Limb (tissue), 2 donors: ENCODE data around the gene ZNF618.

Source experiments
- DNase-seq, 2 donors: peaks; one replicate each; pipeline ENCODE4 v3.0.0-alpha.2; 2016; ENCODE audit errors: extremely low spot score in 2 of 2

The ZNF618 gene

GRCh38 chr9:113876151-113876992, at the start of gene ZNF618:
TSS of gene ZNF618 (plus strand) at chr9:113876309. CDS start at chr9:113876381, 72 bp downstream.
- DNase-seq, result peak; percentile 69 to 79

GRCh38 chr9:113828221-113828620, 47.9 kb upstream of the ZNF618 start:
- no peak for DNase-seq

- no peak for DNase-seq
These were observed 38.8 kb upstream of the ZNF618 start for GRCh38 chr9:113837334-113837733.

- no peak for DNase-seq
These were observed 34.0 kb upstream of the ZNF618 start for GRCh38 chr9:113842086-113842485.

GRCh38 chr9:113844466-113844865, 31.6 kb upstream of the ZNF618 start:
- DNase-seq, result no peak

- DNase-seq, result no peak
These were observed 24.8 kb upstream of the ZNF618 start for GRCh38 chr9:113851359-113851758.

- no peak for DNase-seq
These were observed 24.2 kb upstream of the ZNF618 start for GRCh38 chr9:113851873-113852272.

- DNase-seq, result no peak
These were observed 22.8 kb upstream of the ZNF618 start for GRCh38 chr9:113853333-113853732.

GRCh38 chr9:113854310-113854709, 21.8 kb upstream of the ZNF618 start:
- DNase-seq, result no peak

GRCh38 chr9:113857875-113858274, 18.2 kb upstream of the ZNF618 start:
- DNase-seq, result no peak

- DNase-seq, result no peak
These were observed 17.8 kb upstream of the ZNF618 start for GRCh38 chr9:113858282-113858681.

GRCh38 chr9:113863345-113863744, 12.8 kb upstream of the ZNF618 start:
- no peak for DNase-seq

- DNase-seq, result no peak
These were observed 7.6 kb upstream of the ZNF618 start for GRCh38 chr9:113868501-113868900.

- DNase-seq, result no peak
These were observed 3.5 kb upstream of the ZNF618 start for GRCh38 chr9:113872485-113873143.

- DNase-seq, result no peak
These were observed 2.7 kb upstream of the ZNF618 start for GRCh38 chr9:113873446-113873845.

- DNase-seq, result no peak
These were observed 2.2 kb upstream of the ZNF618 start for GRCh38 chr9:113873926-113874325.

- DNase-seq, result peak in 1 of 2 donors; percentile 69
These were observed 504 bp upstream of the ZNF618 start for GRCh38 chr9:113875459-113876150.

GRCh38 chr9:113876993-113877368, 872 bp downstream of the ZNF618 start:
- DNase-seq, result no peak

GRCh38 chr9:113879318-113879717, 3.2 kb downstream of the ZNF618 start:
- DNase-seq, result no peak

GRCh38 chr9:113879911-113880310, 3.8 kb downstream of the ZNF618 start:
- no peak for DNase-seq

GRCh38 chr9:113882181-113882580, 6.1 kb downstream of the ZNF618 start:
- no peak for DNase-seq

GRCh38 chr9:113882636-113883164, 6.6 kb downstream of the ZNF618 start:
- DNase-seq, result no peak
